Mesendoderm (in vitro differentiated cells): ENCODE results near the gene GNAQ.

ENCODE experiments used
- DNase-seq: peaks from one replicate; pipeline ENCODE4 v3.0.0; 2013
- H2AK5ac ChIP-seq: 2 replicates; pipeline ENCODE4 v1.6.1; 2013; ENCODE audit warnings: low read length, inconsistent platforms
- H2BK120ac ChIP-seq: 2 replicates; pipeline ENCODE4 v1.6.1; 2013; ENCODE audit warnings: low read depth, mild to moderate bottlenecking, low read length, moderate library complexity, mixed read lengths
- H2BK15ac ChIP-seq: replicated peaks from 2 replicates; pipeline ENCODE4 v1.6.1; 2013; ENCODE audit warnings: low read depth, mild to moderate bottlenecking, moderate library complexity
- H2BK5ac ChIP-seq: 2 replicates; pipeline ENCODE4 v1.6.1; 2013; ENCODE audit warnings: low read length, inconsistent platforms
- H3K18ac ChIP-seq: 2 replicates; pipeline ENCODE4 v1.6.1; 2013; ENCODE audit warnings: mild to moderate bottlenecking, low read length, mixed read lengths
- H3K23ac ChIP-seq: one replicate; pipeline ENCODE4 v1.6.1; 2013; ENCODE audit warnings: low read length
- H3K27ac ChIP-seq: 2 replicates; pipeline ENCODE4 v1.5.1; 2013; ENCODE audit warnings: low read depth, mild to moderate bottlenecking, inconsistent platforms, low read length, moderate library complexity
- H3K27me3 ChIP-seq: 2 replicates; pipeline ENCODE4 v1.6.1; 2013; ENCODE audit warnings: low read length, control low read depth, mild to moderate bottlenecking, inconsistent platforms; ENCODE audit not compliant: insufficient read depth, poor library complexity
- H3K36me3 ChIP-seq: 2 replicates; pipeline ENCODE4 v1.6.1; 2013; ENCODE audit warnings: low read length, inconsistent platforms; ENCODE audit not compliant: control insufficient read depth, insufficient read depth
- H3K4ac ChIP-seq: one replicate; pipeline ENCODE4 v1.6.1; 2013; ENCODE audit warnings: low read depth, mild to moderate bottlenecking, low read length, moderate library complexity
- H3K4me1 ChIP-seq: 2 replicates; pipeline ENCODE4 v1.6.1; 2013; ENCODE audit warnings: low read depth, low read length, inconsistent platforms; ENCODE audit not compliant: control insufficient read depth
- H3K4me2 ChIP-seq: 2 replicates; pipeline ENCODE4 v1.6.1; 2013; ENCODE audit warnings: low read length
- H3K4me3 ChIP-seq: 2 replicates; pipeline ENCODE4 v1.5.1; 2013; ENCODE audit warnings: mild to moderate bottlenecking, low read length
- H3K56ac ChIP-seq: one replicate; pipeline ENCODE4 v1.6.1; 2013; ENCODE audit warnings: low read length
- H3K79me1 ChIP-seq: 2 replicates; pipeline ENCODE4 v1.6.1; 2013; ENCODE audit warnings: low read length, inconsistent platforms
- H3K79me2 ChIP-seq: 2 replicates; pipeline ENCODE4 v1.6.1; 2013; ENCODE audit warnings: mild to moderate bottlenecking, low read length; ENCODE audit not compliant: control insufficient read depth, insufficient read depth
- H3K9ac ChIP-seq: 2 replicates; pipeline ENCODE4 v1.6.1; 2013; ENCODE audit warnings: low read length, inconsistent platforms
- H4K5ac ChIP-seq: one replicate; pipeline ENCODE4 v1.6.1; 2013; ENCODE audit warnings: low read length
- H4K8ac ChIP-seq: one replicate; pipeline ENCODE4 v1.6.1; 2013; ENCODE audit warnings: low read depth, mild to moderate bottlenecking, control low read depth, low read length, moderate library complexity
- WGBS: extraction: QIAGEN DNeasy Blood & Tissue Kit; methylation state at CpG from one replicate; pipeline ENCODE4 v1.1.7; 2013; ENCODE audit warnings: low lambda C conversion rate, missing lambda C conversion rate; ENCODE audit not compliant: insufficient coverage; ENCODE audit errors: extremely low coverage; 5-methylcytosine and 5-hydroxymethylcytosine counted together

The GNAQ gene

DNA sequence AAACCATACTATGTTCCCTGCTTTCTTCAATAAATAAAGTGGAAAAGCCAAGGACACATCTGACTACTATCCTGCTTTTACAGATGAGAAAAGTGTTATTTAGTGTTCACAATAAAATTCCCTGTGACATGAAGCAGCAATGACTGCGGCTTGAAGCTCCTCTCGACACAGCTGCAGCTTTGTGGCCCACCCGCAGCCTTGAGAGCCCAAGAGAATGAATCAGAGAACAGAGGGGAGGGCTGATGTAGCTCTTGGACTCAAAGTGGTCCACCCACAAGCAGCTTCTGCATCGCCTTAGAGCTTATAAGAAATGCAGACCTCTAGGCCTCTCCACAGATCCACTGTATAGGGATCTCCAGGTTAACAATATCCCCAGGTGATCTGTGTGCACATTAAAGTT lies 202.2 kb downstream of the GNAQ start:
- no peak overlapping the region for H4K5ac ChIP-seq
- H2BK5ac ChIP-seq = no peak overlapping the region
- no peaks in the 10 kb centered on the region for H3K36me3 ChIP-seq
- H3K56ac ChIP-seq = no peak overlapping the region
- H2AK5ac ChIP-seq = no peak overlapping the region
- no peak overlapping the region for H3K27ac ChIP-seq
- WGBS = no CpG with 5 or more reads among the region's 4 CpGs
- H2BK15ac ChIP-seq = no peak overlapping the region
- H4K8ac ChIP-seq = no peak overlapping the region
- H2BK120ac ChIP-seq = no peak overlapping the region
- no peak overlapping the region for H3K18ac ChIP-seq
- H3K4me2 ChIP-seq = no peak overlapping the region
- peaks cover 2% of the 10 kb centered on the region for H3K79me2 ChIP-seq
- H3K79me1 ChIP-seq = peaks cover 5% of the 10 kb centered on the region
- no peaks in the 10 kb centered on the region for H3K27me3 ChIP-seq
- no peak for DNase-seq
- H3K4me1 ChIP-seq = peaks cover 4% of the 10 kb centered on the region
- H3K4ac ChIP-seq = no peak overlapping the region
- no peak overlapping the region for H3K23ac ChIP-seq
- no peak overlapping the region for H3K9ac ChIP-seq
- no peak overlapping the region for H3K4me3 ChIP-seq

DNA sequence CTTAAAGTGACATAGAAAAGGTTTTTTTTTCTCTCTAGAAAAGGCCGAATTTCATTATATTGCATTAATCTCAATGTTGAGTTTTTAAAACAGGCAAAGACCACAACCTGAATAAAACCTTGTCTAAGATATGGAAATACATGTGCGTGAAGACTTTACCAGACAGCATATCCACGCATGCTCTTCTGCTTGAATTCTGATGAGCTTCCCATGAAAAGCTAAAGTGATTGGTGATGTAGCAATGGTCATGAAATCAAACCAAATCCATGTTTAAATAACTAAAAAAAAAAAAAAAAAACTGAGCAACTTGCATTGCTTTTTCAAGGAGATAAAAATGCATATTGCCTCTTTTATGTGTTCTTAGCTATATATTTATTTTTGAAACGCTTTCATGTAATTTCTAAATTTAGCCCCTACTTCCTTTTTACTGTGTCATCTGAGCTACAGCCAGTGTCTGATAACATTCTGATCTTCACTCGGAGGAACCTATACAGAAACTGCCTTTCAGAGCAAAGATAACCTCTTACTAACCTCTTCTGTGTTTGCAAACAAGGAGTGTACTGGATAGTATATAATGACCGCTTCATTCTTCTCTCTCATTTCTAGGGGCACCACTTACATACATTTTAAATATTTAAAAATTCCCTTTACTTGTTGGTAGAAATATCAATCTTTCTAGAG lies 204.4 kb downstream of the GNAQ start:
- WGBS = no CpG with 5 or more reads among the region's 6 CpGs
- no peak for DNase-seq
- no peaks in the 10 kb centered on the region for H3K27me3 ChIP-seq
- no peak overlapping the region for H3K9ac ChIP-seq
- H2BK15ac ChIP-seq = no peak overlapping the region
- H2BK120ac ChIP-seq = no peak overlapping the region
- peaks cover 4% of the 10 kb centered on the region for H3K4me1 ChIP-seq
- H3K36me3 ChIP-seq = no peaks in the 10 kb centered on the region
- H4K5ac ChIP-seq = no peak overlapping the region
- no peak overlapping the region for H4K8ac ChIP-seq
- H3K27ac ChIP-seq = no peak overlapping the region
- no peak overlapping the region for H3K4me3 ChIP-seq
- H3K56ac ChIP-seq = no peak overlapping the region
- H3K18ac ChIP-seq = no peak overlapping the region
- H3K23ac ChIP-seq = no peak overlapping the region
- H2BK5ac ChIP-seq = no peak overlapping the region
- peaks cover 3% of the 10 kb centered on the region for H3K79me1 ChIP-seq
- H3K4ac ChIP-seq = no peak overlapping the region
- no peak overlapping the region for H3K4me2 ChIP-seq
- H3K79me2 ChIP-seq = peaks cover 2% of the 10 kb centered on the region
- H2AK5ac ChIP-seq = no peak overlapping the region

DNA sequence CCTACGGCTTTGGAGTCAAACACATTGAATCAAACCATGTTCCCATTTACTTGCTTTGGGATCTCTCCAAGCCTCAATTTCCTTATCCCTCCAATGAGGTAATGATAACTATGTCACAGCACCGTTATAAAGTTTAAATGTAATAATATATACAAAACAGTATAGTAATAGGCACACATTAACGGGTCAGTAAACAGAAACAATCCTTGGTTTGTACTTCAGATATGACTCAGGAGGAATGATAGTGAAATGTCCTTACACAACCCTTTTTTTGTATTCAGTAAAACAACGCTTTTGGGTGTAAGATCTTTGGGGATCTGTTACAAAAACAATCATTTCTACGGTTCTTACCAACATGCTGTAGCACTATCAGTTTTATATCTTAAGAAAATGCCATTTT lies 205.0 kb downstream of the GNAQ start:
- peaks cover 3% of the 10 kb centered on the region for H3K79me1 ChIP-seq
- H2BK5ac ChIP-seq = no peak overlapping the region
- no peak overlapping the region for H3K9ac ChIP-seq
- no peak overlapping the region for H3K4me2 ChIP-seq
- H3K18ac ChIP-seq = no peak overlapping the region
- H3K56ac ChIP-seq = no peak overlapping the region
- no peaks in the 10 kb centered on the region for H3K36me3 ChIP-seq
- no peak overlapping the region for H2BK120ac ChIP-seq
- H2AK5ac ChIP-seq = no peak overlapping the region
- no peak overlapping the region for H3K4me3 ChIP-seq
- DNase-seq = no peak
- H3K23ac ChIP-seq = no peak overlapping the region
- H3K27me3 ChIP-seq = no peaks in the 10 kb centered on the region
- no peak overlapping the region for H4K5ac ChIP-seq
- no peak overlapping the region for H3K4ac ChIP-seq
- H3K4me1 ChIP-seq = peaks cover 4% of the 10 kb centered on the region
- H2BK15ac ChIP-seq = no peak overlapping the region
- H3K79me2 ChIP-seq = peaks cover 2% of the 10 kb centered on the region
- H3K27ac ChIP-seq = no peak overlapping the region
- WGBS = no CpG with 5 or more reads among the region's 5 CpGs
- H4K8ac ChIP-seq = no peak overlapping the region

DNA sequence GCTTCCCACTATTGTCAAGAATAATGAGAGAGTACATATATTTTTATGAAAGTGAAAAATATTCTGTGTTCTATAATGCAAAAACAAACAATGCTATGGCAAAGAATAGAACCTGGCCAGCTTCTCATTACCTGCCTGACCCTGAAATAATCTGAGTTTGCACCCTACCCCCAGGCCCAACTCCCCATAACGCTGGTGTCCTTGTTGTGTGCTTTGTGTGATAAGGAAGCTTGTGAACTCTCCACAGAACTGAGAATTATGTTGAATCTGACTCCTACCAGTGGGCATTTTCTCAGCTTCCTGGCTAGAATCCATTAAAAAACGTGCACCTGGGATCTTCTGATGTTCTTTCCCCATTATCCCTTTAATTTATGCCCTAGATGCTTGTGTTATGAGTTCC lies 205.5 kb downstream of the GNAQ start:
- peaks cover 3% of the 10 kb centered on the region for H3K79me1 ChIP-seq
- H3K27me3 ChIP-seq = no peaks in the 10 kb centered on the region
- H4K5ac ChIP-seq = no peak overlapping the region
- H3K4me2 ChIP-seq = no peak overlapping the region
- peaks cover 2% of the 10 kb centered on the region for H3K79me2 ChIP-seq
- H4K8ac ChIP-seq = no peak overlapping the region
- H2AK5ac ChIP-seq = no peak overlapping the region
- H2BK120ac ChIP-seq = no peak overlapping the region
- H3K4me1 ChIP-seq = peaks cover 4% of the 10 kb centered on the region
- H3K23ac ChIP-seq = no peak overlapping the region
- no peak overlapping the region for H2BK5ac ChIP-seq
- no peak overlapping the region for H3K18ac ChIP-seq
- WGBS = no CpG with 5 or more reads among the region's 2 CpGs
- no peak overlapping the region for H3K56ac ChIP-seq
- H3K4ac ChIP-seq = no peak overlapping the region
- no peak overlapping the region for H2BK15ac ChIP-seq
- H3K9ac ChIP-seq = no peak overlapping the region
- DNase-seq = no peak
- H3K27ac ChIP-seq = no peak overlapping the region
- H3K4me3 ChIP-seq = no peak overlapping the region
- H3K36me3 ChIP-seq = no peaks in the 10 kb centered on the region

DNA sequence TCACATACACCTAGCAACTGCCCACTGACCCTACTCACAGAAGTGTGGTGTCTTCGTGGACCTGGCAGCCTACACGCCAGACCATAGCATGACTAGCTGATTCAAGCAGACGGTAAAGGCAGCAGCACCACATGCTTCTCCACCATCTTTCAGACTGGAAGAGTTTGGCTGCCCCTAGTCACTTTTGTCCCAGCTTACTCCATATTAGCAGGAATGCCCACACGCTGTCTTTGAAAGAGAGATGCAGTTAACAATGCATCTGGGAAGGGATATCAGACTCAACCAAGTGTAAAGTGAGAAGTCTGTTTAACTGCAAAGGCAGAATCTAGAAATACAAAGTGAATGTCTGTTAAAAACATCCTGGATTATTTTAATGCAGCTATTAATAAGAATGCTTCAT lies 206.2 kb downstream of the GNAQ start:
- WGBS = no CpG with 5 or more reads among the region's 4 CpGs
- H3K4me2 ChIP-seq = no peak overlapping the region
- H3K79me2 ChIP-seq = peaks cover 2% of the 10 kb centered on the region
- H3K9ac ChIP-seq = no peak overlapping the region
- H3K4me3 ChIP-seq = no peak overlapping the region
- no peak overlapping the region for H3K27ac ChIP-seq
- H3K56ac ChIP-seq = peak overlapping the region; percentile 40
- H2BK120ac ChIP-seq = no peak overlapping the region
- DNase-seq = peak; percentile 64
- H3K79me1 ChIP-seq = peaks cover 3% of the 10 kb centered on the region
- H4K5ac ChIP-seq = no peak overlapping the region
- H4K8ac ChIP-seq = no peak overlapping the region
- H2BK15ac ChIP-seq = no peak overlapping the region
- no peaks in the 10 kb centered on the region for H3K27me3 ChIP-seq
- H3K23ac ChIP-seq = no peak overlapping the region
- H2AK5ac ChIP-seq = no peak overlapping the region
- H3K36me3 ChIP-seq = no peaks in the 10 kb centered on the region
- H3K18ac ChIP-seq = no peak overlapping the region
- peaks cover 6% of the 10 kb centered on the region for H3K4me1 ChIP-seq
- no peak overlapping the region for H3K4ac ChIP-seq
- no peak overlapping the region for H2BK5ac ChIP-seq
